HG03432 (cell line): ENCODE results near the gene FBXL7.

Source experiments
- ATAC-seq: cut with Tn5 transposase; IDR thresholded peaks from one replicate; pipeline ENCODE4 v1.9.1; 2021; ENCODE audit warnings: mild to moderate bottlenecking, moderate library complexity; ENCODE audit not compliant: unreplicated experiment

FBXL7 gene

GRCh38 chr5:15501091-15501791 is 1.3 kb downstream of the FBXL7 start:
- peak; percentile 53 for ATAC-seq

GRCh38 chr5:15502208-15502607 is 2.2 kb downstream of the FBXL7 start:
- no peak for ATAC-seq

DNA sequence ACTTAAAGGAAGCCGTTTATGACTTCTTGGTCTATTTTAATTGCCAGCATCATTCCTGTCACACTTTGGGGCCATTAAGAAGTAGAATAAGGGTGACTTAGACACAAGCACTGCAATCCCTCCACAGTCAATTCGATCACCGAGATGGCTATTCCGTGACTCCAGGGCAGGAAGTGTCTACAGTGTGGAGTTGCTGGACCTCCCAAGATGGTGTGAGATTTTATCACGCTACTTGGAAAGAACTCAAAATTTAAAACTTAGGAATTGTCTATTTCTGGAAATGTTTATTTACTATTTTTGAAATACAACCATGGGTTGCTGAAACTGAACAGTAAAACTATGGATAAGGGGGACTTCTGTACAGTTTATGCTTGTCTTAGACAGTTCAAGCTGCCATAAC is 6.2 kb downstream of the FBXL7 start:
- ATAC-seq: no peak

DNA sequence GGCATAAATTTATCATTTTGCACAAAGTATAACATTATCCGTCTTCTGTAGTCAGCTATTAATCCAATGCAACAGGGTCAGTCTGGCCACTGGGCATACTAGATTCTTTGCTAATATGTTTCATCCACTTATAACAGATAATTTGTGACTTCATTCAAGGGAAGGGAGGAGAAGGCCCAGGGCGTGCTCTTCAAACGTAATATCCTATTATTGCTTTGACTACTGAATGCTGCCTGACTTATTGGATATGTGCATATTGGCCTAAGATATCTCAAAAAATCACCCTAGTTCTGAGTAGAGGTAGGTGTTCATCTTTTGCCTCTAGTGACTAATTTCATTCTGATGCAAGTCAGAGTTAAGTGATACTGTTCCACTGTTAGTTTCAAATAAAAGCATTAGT is 6.9 kb downstream of the FBXL7 start:
- no peak for ATAC-seq

DNA sequence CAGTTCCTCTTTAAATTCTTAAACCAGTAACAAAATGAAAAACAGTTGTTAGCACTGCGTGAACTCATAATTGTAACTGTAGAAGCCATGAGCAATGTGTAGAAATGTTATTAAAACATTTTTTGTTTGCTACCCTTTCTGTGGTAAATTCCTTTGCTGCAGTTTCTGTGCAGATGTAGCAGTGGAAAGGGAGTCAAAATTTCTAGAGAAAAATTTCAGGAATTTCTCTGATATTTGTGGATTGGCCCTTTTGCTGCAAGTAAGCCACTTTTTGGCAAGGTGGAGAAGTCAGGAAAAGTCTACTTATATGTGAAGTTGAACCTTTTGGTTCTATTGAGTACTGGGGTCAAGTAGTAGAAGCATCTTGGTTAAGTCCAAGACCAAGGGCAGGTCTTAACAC is 10.1 kb downstream of the FBXL7 start:
- no peak for ATAC-seq

GRCh38 chr5:15510831-15511230 is 10.9 kb downstream of the FBXL7 start:
- ATAC-seq: no peak

DNA sequence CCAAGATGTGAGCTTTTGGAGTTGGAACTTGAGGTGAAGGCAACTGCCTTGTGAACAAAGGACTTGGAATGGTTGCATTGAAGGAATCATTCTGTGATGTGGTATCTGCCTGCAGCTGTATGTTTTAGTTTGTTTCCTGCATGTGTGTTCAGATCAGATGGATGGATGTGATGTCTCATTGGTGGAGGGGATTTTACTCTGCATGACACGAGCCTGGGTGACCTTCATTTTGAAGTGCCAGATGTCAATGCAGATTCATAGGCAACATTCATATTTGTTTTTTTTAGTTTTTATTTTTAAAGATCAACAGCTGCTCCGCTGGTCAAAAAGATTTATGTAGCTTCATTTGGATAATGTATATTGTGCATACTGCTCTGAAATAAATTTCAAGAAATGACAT is 13.5 kb downstream of the FBXL7 start:
- ATAC-seq: no peak

DNA sequence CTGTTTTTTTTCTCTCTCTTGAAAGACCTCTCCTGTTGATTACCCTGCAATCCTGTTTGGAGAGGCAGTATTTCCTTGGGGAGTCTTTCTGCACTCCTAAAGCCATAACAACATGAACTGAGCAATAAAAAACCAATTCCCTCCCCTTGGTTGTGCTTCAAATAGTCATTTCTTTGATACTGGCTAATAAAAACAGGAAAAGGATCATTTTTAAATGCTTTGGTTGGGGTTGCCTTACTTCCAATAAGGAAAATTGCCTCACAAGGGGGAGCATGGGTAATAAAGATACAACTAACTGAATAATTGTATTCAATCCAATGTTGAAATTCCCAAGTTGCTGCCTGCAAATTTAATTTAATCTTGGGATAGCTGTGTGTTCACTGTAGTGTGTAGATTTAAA is 13.9 kb downstream of the FBXL7 start:
- ATAC-seq: no peak

DNA sequence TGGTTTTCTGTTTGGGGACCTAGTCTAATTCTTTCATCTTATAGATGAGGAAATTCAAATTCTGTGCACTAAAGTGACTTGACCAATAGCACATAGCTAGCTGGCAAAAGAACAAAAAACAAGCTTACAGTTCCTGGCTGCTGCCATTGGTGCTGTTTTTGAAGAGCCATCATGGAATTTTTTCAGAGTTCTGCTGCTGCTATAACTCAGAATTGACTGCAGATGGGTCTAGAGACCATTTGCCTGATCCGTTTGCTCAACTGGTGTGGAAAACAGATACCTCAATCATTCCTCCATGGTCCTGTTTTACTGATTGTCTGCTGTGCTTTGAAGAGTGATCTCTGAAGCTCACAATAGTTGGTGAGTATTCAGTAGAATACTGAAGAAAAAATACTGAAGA is 15.2 kb downstream of the FBXL7 start:
- ATAC-seq: no peak

DNA sequence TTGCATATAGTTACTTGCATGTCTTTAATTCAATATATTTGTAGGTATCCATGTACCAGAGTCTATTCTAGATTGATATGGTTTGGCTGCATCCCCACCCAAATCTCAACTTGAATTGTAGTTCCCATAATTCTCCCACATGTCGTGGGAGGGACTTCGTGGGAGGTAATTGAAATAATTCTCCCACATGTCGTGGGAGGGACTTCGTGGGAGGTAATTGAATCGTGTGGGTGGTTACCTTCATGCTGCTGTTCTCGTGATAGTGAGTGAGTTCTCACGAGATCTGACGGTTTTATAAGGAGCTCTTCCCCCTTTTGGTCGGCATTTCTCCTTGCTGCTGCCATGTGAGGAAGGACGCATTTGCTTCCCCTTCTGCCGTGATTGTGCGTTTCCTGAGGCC is 16.5 kb downstream of the FBXL7 start:
- ATAC-seq: no peak

DNA sequence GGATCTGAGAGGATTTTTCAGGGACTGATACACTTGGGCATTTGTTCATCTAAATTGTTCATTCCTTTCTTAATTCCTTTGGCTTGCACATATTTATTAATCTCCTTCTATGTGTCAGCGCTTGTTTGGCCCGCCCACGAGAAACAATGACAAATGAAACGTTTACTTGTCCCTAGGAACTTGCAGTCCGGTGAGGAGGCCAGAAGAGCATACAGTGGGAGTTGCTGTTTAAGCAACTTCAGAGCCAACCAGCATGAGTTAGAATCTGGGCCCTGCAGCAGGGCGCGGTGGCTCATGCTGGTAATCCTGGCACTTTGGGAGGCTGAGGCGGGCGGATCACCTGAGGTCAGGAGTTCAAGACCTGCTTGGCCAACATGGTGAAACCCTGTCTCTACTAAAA is 18.8 kb downstream of the FBXL7 start:
- ATAC-seq: no peak

DNA sequence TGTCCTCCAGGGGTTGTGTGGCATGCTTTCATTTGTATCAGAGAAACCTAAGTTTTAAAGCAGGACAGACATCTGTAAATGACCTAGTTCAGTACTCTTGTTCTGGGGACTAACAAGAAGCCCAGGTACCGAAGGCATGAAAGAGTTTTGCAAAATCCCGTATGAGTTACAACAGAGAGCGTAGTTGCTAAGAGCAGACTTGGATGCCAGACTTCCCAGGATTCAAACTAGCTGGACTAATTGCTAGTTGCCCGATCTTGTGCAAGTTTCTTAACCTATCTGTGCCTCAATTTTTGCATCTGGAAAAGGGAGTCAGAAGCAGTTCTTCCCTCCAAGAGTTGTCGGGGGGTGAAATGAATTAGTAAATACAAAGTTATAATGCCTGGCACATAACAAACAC is 20.9 kb downstream of the FBXL7 start:
- no peak for ATAC-seq

GRCh38 chr5:15521381-15522186 is 21.6 kb downstream of the FBXL7 start:
- ATAC-seq: no peak

GRCh38 chr5:15522187-15522520 is 22.2 kb downstream of the FBXL7 start:
- no peak for ATAC-seq

DNA sequence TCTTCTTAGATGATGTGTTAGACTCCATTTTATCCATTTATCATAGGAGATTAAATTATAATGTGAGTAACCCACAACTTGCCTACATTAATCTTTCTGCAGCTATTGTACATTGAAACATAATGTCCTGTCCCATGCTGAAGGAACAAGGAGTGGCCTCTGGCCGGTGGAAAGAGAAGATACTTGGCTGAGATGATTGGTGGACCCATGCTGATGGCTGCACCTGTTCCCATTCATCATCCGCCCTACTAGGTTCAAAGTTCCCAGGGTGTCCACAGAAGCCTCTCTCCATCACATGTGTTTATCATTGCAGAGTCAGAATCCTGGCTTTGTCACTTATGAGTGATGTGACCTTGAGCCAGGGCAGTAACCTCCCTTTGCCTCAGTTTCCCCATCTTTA is 24.7 kb downstream of the FBXL7 start:
- no peak for ATAC-seq

DNA sequence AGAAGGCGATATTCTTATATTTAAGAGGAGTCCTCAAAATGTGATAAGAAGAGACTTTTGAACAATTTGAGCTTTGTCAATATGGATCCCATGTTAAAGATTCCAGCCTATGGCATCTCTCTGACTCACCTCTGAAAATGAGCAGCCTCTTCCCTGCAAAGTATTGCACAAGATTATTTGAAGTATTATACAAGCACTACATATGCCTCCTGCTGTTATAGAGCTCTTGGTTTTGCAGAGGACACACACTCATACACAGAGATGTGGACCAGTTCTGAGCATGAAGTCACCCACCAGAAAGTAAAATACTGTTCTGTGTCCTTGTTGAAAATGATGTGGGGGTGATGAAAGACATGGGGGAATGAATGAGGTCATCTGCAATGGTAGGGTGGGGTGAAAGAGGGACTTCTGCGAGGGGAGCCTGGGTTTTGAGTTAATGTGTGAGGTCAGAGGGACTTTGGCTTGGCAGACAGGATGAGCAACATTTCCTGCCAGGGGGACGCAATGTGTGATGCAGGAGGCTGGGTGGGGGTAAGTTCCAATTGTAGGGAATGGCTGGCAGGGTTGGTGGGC is 25.8 kb downstream of the FBXL7 start:
- ATAC-seq: no peak

DNA sequence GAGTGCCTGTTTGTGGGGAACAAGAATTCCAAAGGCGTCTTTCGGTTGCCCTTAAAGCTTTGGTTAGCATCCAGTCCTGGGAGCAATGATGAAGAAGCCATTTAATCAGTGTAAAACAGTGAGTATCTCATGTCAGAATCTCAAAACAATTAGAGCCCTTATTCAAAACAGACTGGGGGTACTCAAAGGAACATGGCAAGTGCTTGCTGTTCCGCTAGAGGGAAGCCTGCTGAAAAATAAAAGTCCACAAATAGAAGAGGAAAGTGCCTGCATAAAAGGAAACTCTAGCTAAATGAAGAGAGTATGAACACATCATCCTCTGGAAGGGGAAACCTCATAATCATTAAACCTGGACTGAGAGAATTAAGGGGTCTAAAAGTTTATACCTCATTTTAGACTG is 26.4 kb downstream of the FBXL7 start:
- ATAC-seq: no peak

DNA sequence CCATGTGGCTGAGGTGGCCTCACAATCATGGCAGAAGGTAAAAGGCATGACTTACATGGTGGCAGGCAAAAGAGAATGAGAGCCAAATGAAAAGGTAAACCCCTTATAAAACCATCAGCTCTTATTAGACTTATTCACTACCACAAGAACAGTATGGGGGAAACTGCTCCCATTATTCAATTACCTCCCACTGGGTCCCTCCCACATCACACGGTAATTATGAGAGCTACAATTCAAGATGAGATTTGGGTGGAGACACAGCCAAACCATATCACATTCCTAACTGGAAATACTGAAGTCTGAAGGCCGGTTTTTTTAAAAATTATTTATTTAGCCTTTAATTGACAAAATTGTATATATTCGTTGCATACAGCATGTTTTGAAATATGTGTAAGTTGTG is 28.5 kb downstream of the FBXL7 start:
- ATAC-seq: no peak

GRCh38 chr5:15529013-15529412 is 29.0 kb downstream of the FBXL7 start:
- ATAC-seq: no peak

- ATAC-seq: no peak
These were observed 29.8 kb downstream of the FBXL7 start for GRCh38 chr5:15529821-15530220.

DNA sequence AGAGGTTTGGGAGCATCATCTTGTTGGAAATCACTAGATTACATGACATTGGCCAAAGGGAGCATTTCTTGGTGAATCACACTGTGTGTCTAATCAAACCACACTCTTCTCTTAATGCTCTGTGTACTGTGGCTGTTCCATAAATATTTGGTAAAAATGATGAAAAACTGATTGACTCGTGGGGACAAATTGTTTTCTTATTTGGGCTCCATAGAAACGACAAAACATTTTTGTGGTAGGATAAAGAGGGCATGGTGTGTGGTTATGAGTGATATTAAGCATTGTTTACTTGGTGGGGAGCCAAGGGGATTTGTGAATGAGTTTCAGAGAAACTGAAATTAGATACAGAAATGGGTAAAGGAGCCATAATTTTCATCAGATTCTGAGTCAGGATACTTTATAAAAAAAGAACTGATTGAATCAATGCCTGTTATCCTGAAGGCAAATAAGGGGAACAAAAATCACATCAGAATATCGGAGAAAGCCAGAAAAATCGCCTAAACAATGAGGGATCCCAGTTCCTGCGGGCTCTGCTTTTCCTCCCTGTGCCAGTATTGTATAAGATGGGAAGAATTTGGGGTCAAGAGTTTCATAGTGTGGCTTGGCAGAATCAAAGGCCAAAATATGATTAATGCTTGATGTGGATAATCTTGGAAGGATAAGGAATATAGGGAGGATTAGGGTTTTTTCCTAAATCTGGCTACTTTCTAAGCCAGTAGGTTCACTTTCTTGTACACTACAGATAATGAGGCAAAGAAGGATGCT is 33.3 kb downstream of the FBXL7 start:
- no peak for ATAC-seq

- ATAC-seq: no peak
These were observed 36.0 kb downstream of the FBXL7 start for GRCh38 chr5:15535938-15536337.
